Measurements from ENCODE around the gene ABCF1. TPM values are rescaled to one million over a fixed set of nuclear protein-coding genes. Genes with fewer than 3 reads are reported as not detected.
A peak's percentile ranks its signal among the peaks of the same experiment; 100 is the strongest.

ABCF1 gene
- total and polyA plus RNA-seq, 9 of the 15 experiments (the other 6 are each of a cell fraction or from before 2014, with no cell fraction given), result 41.6 to 193 (median 102) TPM

GRCh38 chr6:30614044-30614842 lies 43.0 kb downstream of the ABCF1 start (continued):
- TF ChIP-seq CEBPZ (IDR thresholded peaks at IDR 0.05; ENCODE audit: borderline replicate concordance, low read depth, low read length) (no peak), ZFP1 (CRISPR knock-in tag; IDR thresholded peaks at IDR 0.05) (peak; percentile 30; the same call in 1 of the 2 replicates), POLR2B (IDR thresholded peaks at IDR 0.05; ENCODE audit: low read depth, partially characterized antibody) (peak; percentile 50), RBM34 (IDR thresholded peaks at IDR 0.05; ENCODE audit: borderline replicate concordance, insufficient read depth, low read length) (no peak), ZNF586 (CRISPR knock-in tag; conservative IDR thresholded peaks at IDR 0.05) (no peak), ZMIZ1 (IDR thresholded peaks at IDR 0.05; ENCODE audit: low read depth in 2 of 2, low read length in 2 of 2) (no peak), FOXJ3 (CRISPR knock-in tag; IDR thresholded peaks at IDR 0.05) (no peak), ZBTB7A (IDR thresholded peaks at IDR 0.05; ENCODE audit: borderline replicate concordance, control insufficient read depth, low read depth, low read length) (no peak), PHF21A (IDR thresholded peaks at IDR 0.05; ENCODE audit: borderline replicate concordance, low read depth) (no peak), NFIX (CRISPR knock-in tag; IDR thresholded peaks at IDR 0.05; ENCODE audit: low read depth) (no peak), ATF3 (IDR thresholded peaks at IDR 0.05) (no peak), ATF3 (CRISPR knock-in tag; conservative IDR thresholded peaks at IDR 0.05) (0 out of 2 replicates have a peak, but pooled peaks have one; percentile 5), POLR3A (IDR thresholded peaks at IDR 0.05; ENCODE audit: borderline replicate concordance, extremely low read depth, insufficient read depth, insufficient read length) (no peak), TAF15 (IDR thresholded peaks at IDR 0.05; ENCODE audit: low read depth, low read length) (no peak), RBM15 (IDR thresholded peaks at IDR 0.05; ENCODE audit: insufficient read depth, low read length) (no peak), HINFP (tag; conservative IDR thresholded peaks at IDR 0.05; ENCODE audit: low read depth) (no peak), HMG20B (CRISPR knock-in tag; IDR thresholded peaks at IDR 0.05) (peak; percentile 78; the same call in 1 of the 2 replicates)

Measured in K562 (cell line).